Testis (tissue), 3 donors: ENCODE data around the gene CA11. TPM values are rescaled to one million over a fixed set of nuclear protein-coding genes. Genes with fewer than 3 reads are reported as not detected.
A peak's percentile ranks its signal among the peaks of the same experiment; 100 is the strongest.

Experiments
- DNase-seq: peaks from one replicate; pipeline ENCODE4 v3.0.0-alpha.2; 2019
- H3K27ac ChIP-seq, 2 donors: fragments of 200-600 bp; sonication (generic); one replicate each; pipeline ENCODE4 v1.5.1; 2019
- H3K27me3 ChIP-seq: fragments of 200-600 bp; sonication (generic); one replicate; pipeline ENCODE4 v1.5.1; 2019
- H3K36me3 ChIP-seq: fragments of 200-600 bp; sonication (generic); one replicate; pipeline ENCODE4 v1.5.1; 2017; ENCODE audit warnings: low read depth; ENCODE audit errors: missing control alignments
- H3K4me1 ChIP-seq: fragments of 200-600 bp; sonication (generic); one replicate; pipeline ENCODE4 v1.5.1; 2019
- H3K4me3 ChIP-seq, 2 donors: fragments of 200-600 bp; sonication (generic); one replicate each; pipeline ENCODE4 v1.5.1; 2017 to 2019
- H3K9me3 ChIP-seq: fragments of 200-600 bp; sonication (generic); one replicate; pipeline ENCODE4 v1.5.1; 2017
- POLR2A ChIP-seq: fragments of 450-650 bp; IDR thresholded peaks from one replicate; pipeline ENCODE4 v1.6.1; 2017; ENCODE audit warnings: antibody characterized with exemption, mild to moderate bottlenecking, moderate library complexity
- WGBS, 2 donors: methylation state at CpG; one replicate each; pipeline ENCODE4 v1.1.5; 2018; 5-methylcytosine and 5-hydroxymethylcytosine counted together
- intact Hi-C: fragments of 100-400 bp; cut with DNase I; formaldehyde crosslinking; loops from one replicate; pipeline ENCODE4 v1.15.1; 2023; ENCODE audit warnings: low total_unique reads
- polyA plus RNA-seq: library from polyadenylated mRNA; stranded (reverse); fragments of 350-450 nt; fragmentation: Illumina TruSeq; extraction: RNeasy Lipid Tissue Mini Kit (QIAGEN cat#74804); gene quantifications from one replicate; pipeline ENCODE4 v1.2.3, GENCODE V29; 2014; ENCODE audit warnings: low read depth, low replicate concordance; ENCODE audit not compliant: insufficient read depth
- total RNA-seq, 2 donors: library from RNA; depleted of rRNA; stranded (reverse); fragments of >200 nt; gene quantifications; one replicate each; pipeline ENCODE4 v1.2.3, GENCODE V29; 2016
- TF ChIP-seq, protein P1 (sequence below), 3 experiments: fragments of 450-650 bp in 2 of 3; fragments of 200-600 bp in 1 of 3; sonication (generic) in 1 of 3; IDR thresholded peaks; one replicate each; pipeline ENCODE4 v1.5.1; 2016 to 2019; ENCODE audit warnings: antibody characterized with exemption in 3 of 3, mild to moderate bottlenecking in 2 of 3, moderate library complexity in 1 of 3

Gene CA11
- total and polyA plus RNA-seq, 3 donors from 2014 or later, result 6.3 to 20.0 (median 6.8) TPM

DNA sequence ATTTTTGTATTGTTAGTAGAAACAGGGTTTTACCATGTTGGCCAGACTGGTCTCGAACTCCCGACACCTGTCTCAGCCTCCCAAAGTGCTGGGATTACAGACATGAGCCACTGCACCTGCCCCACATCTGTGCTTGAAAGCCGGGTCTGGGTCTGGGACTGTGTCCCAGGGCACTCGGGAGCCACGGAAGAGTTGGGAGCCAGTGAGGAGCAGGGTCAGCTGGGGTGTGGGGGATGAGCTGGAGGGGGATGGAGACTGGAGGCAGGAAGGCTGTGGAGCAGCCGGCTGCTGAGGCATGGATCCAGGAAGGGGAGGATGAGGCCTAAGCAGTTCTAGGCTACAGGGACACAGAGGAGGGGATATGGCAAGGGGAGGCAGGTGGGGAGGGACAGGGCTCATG is 50.2 kb downstream of the CA11 start:
- intact Hi-C loops, result no loop called here
- 56 to 64% methylated on average over 6 of the region's 6 CpGs for WGBS, 2 donors
- Histone ChIP-seq H3K27me3 (no peaks in the 10 kb centered on the region), H3K4me1 (no peaks in the 10 kb centered on the region), H3K4me3 (no peak overlapping the region), H3K9me3 (no peaks in the 10 kb centered on the region), H3K27ac (no peak overlapping the region), H3K36me3 (no peaks in the 10 kb centered on the region)
- no peak for TF ChIP-seq POLR2A
- TF ChIP-seq, protein P1, sequence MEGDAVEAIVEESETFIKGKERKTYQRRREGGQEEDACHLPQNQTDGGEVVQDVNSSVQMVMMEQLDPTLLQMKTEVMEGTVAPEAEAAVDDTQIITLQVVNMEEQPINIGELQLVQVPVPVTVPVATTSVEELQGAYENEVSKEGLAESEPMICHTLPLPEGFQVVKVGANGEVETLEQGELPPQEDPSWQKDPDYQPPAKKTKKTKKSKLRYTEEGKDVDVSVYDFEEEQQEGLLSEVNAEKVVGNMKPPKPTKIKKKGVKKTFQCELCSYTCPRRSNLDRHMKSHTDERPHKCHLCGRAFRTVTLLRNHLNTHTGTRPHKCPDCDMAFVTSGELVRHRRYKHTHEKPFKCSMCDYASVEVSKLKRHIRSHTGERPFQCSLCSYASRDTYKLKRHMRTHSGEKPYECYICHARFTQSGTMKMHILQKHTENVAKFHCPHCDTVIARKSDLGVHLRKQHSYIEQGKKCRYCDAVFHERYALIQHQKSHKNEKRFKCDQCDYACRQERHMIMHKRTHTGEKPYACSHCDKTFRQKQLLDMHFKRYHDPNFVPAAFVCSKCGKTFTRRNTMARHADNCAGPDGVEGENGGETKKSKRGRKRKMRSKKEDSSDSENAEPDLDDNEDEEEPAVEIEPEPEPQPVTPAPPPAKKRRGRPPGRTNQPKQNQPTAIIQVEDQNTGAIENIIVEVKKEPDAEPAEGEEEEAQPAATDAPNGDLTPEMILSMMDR (IDR thresholded peaks at IDR 0.05), result no peak
- DNase-seq, result no peak

DNA sequence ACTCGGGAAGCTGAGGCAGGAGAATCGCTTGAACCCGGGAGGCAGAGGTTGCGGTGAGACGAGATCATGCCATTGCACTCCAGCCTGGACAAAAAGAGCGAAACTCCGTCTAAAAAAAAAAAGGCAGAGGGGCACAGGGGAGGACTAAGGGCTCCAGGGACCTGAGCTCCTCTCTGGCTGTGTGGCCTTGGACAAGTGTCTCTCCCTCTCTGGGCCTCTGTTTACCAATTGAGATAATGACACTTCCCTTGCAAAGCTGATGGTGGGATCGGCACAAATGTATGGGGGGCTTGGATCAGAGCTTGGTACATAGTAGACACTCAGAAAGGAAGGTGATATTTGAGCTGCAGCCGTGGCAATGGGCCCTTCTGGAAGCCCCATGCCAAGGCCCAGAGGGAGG is 50.8 kb downstream of the CA11 start:
- no peak for TF ChIP-seq POLR2A
- TF ChIP-seq, protein P1 (IDR thresholded peaks at IDR 0.05), result no peak
- Histone ChIP-seq H3K9me3 (no peaks in the 10 kb centered on the region), H3K27ac (no peak overlapping the region), H3K4me1 (no peaks in the 10 kb centered on the region), H3K36me3 (no peaks in the 10 kb centered on the region), H3K27me3 (no peaks in the 10 kb centered on the region), H3K4me3 (no peak overlapping the region)
- 95 to 97% methylated on average over 9 of the region's 9 CpGs for WGBS, 2 donors
- intact Hi-C loops, result no loop called here
- DNase-seq, result no peak

DNA sequence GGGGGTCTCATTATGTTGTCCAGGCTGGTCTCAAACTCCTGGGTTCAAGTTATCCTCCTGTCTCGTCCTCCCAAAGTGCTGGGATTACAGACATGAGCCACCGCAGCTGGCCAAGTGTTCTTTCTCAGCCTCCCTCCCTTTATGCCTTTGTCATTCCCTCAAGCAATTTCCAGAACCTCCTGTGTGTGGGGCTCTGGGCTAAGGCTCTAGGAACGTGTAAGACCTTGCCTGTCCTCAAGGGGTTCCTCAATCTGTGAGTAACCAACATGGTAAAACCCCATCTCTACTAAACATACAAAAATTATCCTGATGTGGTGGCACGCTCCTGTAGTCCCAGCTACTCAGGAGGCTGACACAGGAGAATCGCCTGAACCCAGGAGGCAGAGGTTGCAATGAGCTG is 55.0 kb downstream of the CA11 start:
- 79 to 85% methylated on average over 5 of the region's 5 CpGs for WGBS, 2 donors
- H3K36me3 ChIP-seq, result no peaks in the 10 kb centered on the region
- intact Hi-C loops, result no loop called here
- H3K9me3 ChIP-seq, result no peaks in the 10 kb centered on the region
- no peak for TF ChIP-seq POLR2A
- no peaks in the 10 kb centered on the region for H3K27me3 ChIP-seq
- no peaks in the 10 kb centered on the region for H3K4me1 ChIP-seq
- H3K4me3 ChIP-seq, result no peak overlapping the region
- no peak overlapping the region for H3K27ac ChIP-seq
- DNase-seq, result no peak

- Histone ChIP-seq H3K27ac (no peak overlapping the region), H3K9me3 (no peaks in the 10 kb centered on the region), H3K4me1 (no peaks in the 10 kb centered on the region), H3K36me3 (no peaks in the 10 kb centered on the region), H3K4me3 (peak overlapping the region; percentile 4 to 49), H3K27me3 (no peaks in the 10 kb centered on the region)
- intact Hi-C loops, result loop anchor here (10.0 kb wide), 1 partner anchor 84 kb away; no protein-coding TSS in a partner anchor
- DNase-seq, result peak; percentile 95
- 3% methylated on average over 35 to 36 of the region's 36 CpGs for WGBS, 2 donors
- TF ChIP-seq, protein P1 (IDR thresholded peaks at IDR 0.05), result peak; percentile 82 to 87 (median 86)
- TF ChIP-seq POLR2A, result no peak
Measured at GRCh38 chr19:48588670-48589401, 57.2 kb downstream of the CA11 start.

Other genes starting within 250 kb of the CA11 start
- 10 to 100 TPM; 32.8 to 35.2 TPM for gene GRWD1, start 200.2 kb downstream of the CA11 start, total RNA-seq
- 17.8 TPM for gene GRWD1, start 200.2 kb downstream of the CA11 start, polyA plus RNA-seq
- 1 to 10 TPM; 1.6 to 2.2 TPM for gene KCNJ14, start 190.6 kb downstream of the CA11 start, total RNA-seq
- 0.66 TPM for gene KCNJ14, start 190.6 kb downstream of the CA11 start, polyA plus RNA-seq
- 100 to 1,000 TPM in 1 of 2 donors, 10 to 100 TPM in 1; 92.7 to 123 TPM for gene CYTH2, start 176.8 kb downstream of the CA11 start, total RNA-seq
- 132 TPM for gene CYTH2, start 176.8 kb downstream of the CA11 start, polyA plus RNA-seq
- 1 to 10 TPM in 1 of 2 donors, under 1 TPM in 1; 0.62 to 1.7 TPM for gene LMTK3, start 134.4 kb downstream of the CA11 start, total RNA-seq
- 0.96 TPM for gene LMTK3, start 134.4 kb downstream of the CA11 start, polyA plus RNA-seq
- gene SULT2B1, start 94.0 kb downstream of the CA11 start, total RNA-seq, result 1 to 10 TPM; 1.1 to 1.4 TPM
- 1.0 TPM for gene SULT2B1, start 94.0 kb downstream of the CA11 start, polyA plus RNA-seq
- 100 to 1,000 TPM in 1 of 2 donors, 10 to 100 TPM in 1; 72.6 to 147 TPM for gene SPACA4, start 39.4 kb downstream of the CA11 start, total RNA-seq
- gene SPACA4, start 39.4 kb downstream of the CA11 start, polyA plus RNA-seq, result 145 TPM
- gene FAM83E, start 31.1 kb downstream of the CA11 start, total RNA-seq, result 1 to 10 TPM in 1 of 2 donors, under 1 TPM in 1; 0.99 to 1.6 TPM
- 2.2 TPM for gene FAM83E, start 31.1 kb downstream of the CA11 start, polyA plus RNA-seq
- 1,000 to 10,000 TPM; 1,047 to 1,537 TPM for gene RPL18, start 27.0 kb downstream of the CA11 start, total RNA-seq
- gene RPL18, start 27.0 kb downstream of the CA11 start, polyA plus RNA-seq, result 1,050 TPM
- 10 to 100 TPM; 31.2 to 43.1 TPM for gene SPHK2, start 26.7 kb downstream of the CA11 start, total RNA-seq
- gene SPHK2, start 26.7 kb downstream of the CA11 start, polyA plus RNA-seq, result 47.6 TPM
- gene DBP, start 8.8 kb downstream of the CA11 start, total RNA-seq, result 10 to 100 TPM; 48.9 to 51.0 TPM
- gene DBP, start 8.8 kb downstream of the CA11 start, polyA plus RNA-seq, result 30.4 TPM
- gene NTN5, start 26.8 kb upstream of the CA11 start, total RNA-seq, result 1 to 10 TPM; 1.6 to 4.3 TPM
- 0.87 TPM for gene NTN5, start 26.8 kb upstream of the CA11 start, polyA plus RNA-seq
- gene FUT2, start 49.8 kb upstream of the CA11 start, total RNA-seq, result under 1 TPM; 0.12 to 0.47 TPM
- gene FUT2, start 49.8 kb upstream of the CA11 start, polyA plus RNA-seq, result 0.20 TPM
- gene MAMSTR, start 73.5 kb upstream of the CA11 start, total RNA-seq, result 10 to 100 TPM; 21.8 TPM
- 15.0 TPM for gene MAMSTR, start 73.5 kb upstream of the CA11 start, polyA plus RNA-seq
- gene RASIP1, start 94.4 kb upstream of the CA11 start, total RNA-seq, result 10 to 100 TPM; 11.2 to 21.4 TPM
- gene RASIP1, start 94.4 kb upstream of the CA11 start, polyA plus RNA-seq, result 8.8 TPM
- 10 to 100 TPM; 10.5 to 28.9 TPM for gene IZUMO1, start 100.7 kb upstream of the CA11 start, total RNA-seq
- 32.8 TPM for gene IZUMO1, start 100.7 kb upstream of the CA11 start, polyA plus RNA-seq
- gene FUT1, start 106.5 kb upstream of the CA11 start, total RNA-seq, result 1 to 10 TPM; 2.0 to 3.6 TPM
- 5.1 TPM for gene FUT1, start 106.5 kb upstream of the CA11 start, polyA plus RNA-seq
- not detected for gene FGF21, start 109.3 kb upstream of the CA11 start, total RNA-seq
- gene FGF21, start 109.3 kb upstream of the CA11 start, polyA plus RNA-seq, result not detected
- 10 to 100 TPM; 58.5 to 67.4 TPM for gene BCAT2, start 164.8 kb upstream of the CA11 start, total RNA-seq
- 38.0 TPM for gene BCAT2, start 164.8 kb upstream of the CA11 start, polyA plus RNA-seq
- gene HSD17B14, start 190.3 kb upstream of the CA11 start, total RNA-seq, result 10 to 100 TPM in 1 of 2 donors, 1 to 10 TPM in 1; 5.6 to 11.9 TPM
- gene HSD17B14, start 190.3 kb upstream of the CA11 start, polyA plus RNA-seq, result 8.8 TPM
- 10 to 100 TPM; 12.8 to 22.3 TPM for gene PLEKHA4, start 222.4 kb upstream of the CA11 start, total RNA-seq
- 19.9 TPM for gene PLEKHA4, start 222.4 kb upstream of the CA11 start, polyA plus RNA-seq
- gene PPP1R15A, start 226.2 kb upstream of the CA11 start, total RNA-seq, result 10 to 100 TPM; 37.2 to 40.9 TPM
- 48.3 TPM for gene PPP1R15A, start 226.2 kb upstream of the CA11 start, polyA plus RNA-seq